IMR-90 (cell line): ENCODE measurements around the gene LRCH3. TPM values are rescaled to one million over a fixed set of nuclear protein-coding genes. Genes with fewer than 3 reads are reported as not detected.

Experiments used
- ATAC-seq: fragments of 200-7000 bp; cut with Tn5 transposase; 2 replicates; pipeline ENCODE4 v1.9.1; 2020; ENCODE audit warnings: low read depth, mild to moderate bottlenecking, moderate library complexity
- BruUV-seq: library from RNA; stranded (reverse); fragments of 400-500 nt; replicated peaks from 2 replicates; lab custom pipeline; 2021; lab: Mats Ljungman, UMichigan
- CTCF ChIA-PET: fragments of 300-600 bp; formaldehyde crosslinking; extraction: SDS; loops from one replicate; lab custom pipeline; 2021; ENCODE audit warnings: antibody characterized with exemption; lab: Yijun Ruan, JAX
- POLR2A ChIA-PET: fragments of 300-600 bp; sonication (Branson Sonifier 250); formaldehyde crosslinking; loops from one replicate; lab custom pipeline; 2022; ENCODE audit warnings: antibody characterized with exemption; ENCODE audit not compliant: unreplicated experiment; lab: Charles Lee
- DNase-seq: peaks from one replicate; pipeline ENCODE4 v3.0.0; 2013
- H2AFZ ChIP-seq: replicated peaks from 2 replicates; pipeline ENCODE3; 2013; ENCODE audit warnings: low read length, mild to moderate bottlenecking; ENCODE audit not compliant: poor library complexity
- H2AK5ac ChIP-seq: 2 replicates; pipeline ENCODE4 v1.6.1; 2013; ENCODE audit warnings: low read depth, low read length, inconsistent platforms
- H2AK9ac ChIP-seq: replicated peaks from 2 replicates; pipeline ENCODE3; 2013; ENCODE audit warnings: mild to moderate bottlenecking, low read depth, low read length, moderate library complexity; ENCODE audit not compliant: poor library complexity
- H2BK120ac ChIP-seq: 2 replicates; pipeline ENCODE4 v1.6.1; 2013; ENCODE audit warnings: low read depth, low read length, inconsistent platforms
- H2BK15ac ChIP-seq: 3 replicates; pipeline ENCODE4 v1.6.1; 2013; ENCODE audit warnings: low read depth, low read length, inconsistent platforms
- H2BK20ac ChIP-seq: 2 replicates; pipeline ENCODE4 v1.6.1; 2013; ENCODE audit warnings: low read depth, mild to moderate bottlenecking, inconsistent platforms, low read length, moderate library complexity
- H2BK5ac ChIP-seq: 2 replicates; pipeline ENCODE4 v1.6.1; 2013; ENCODE audit warnings: mild to moderate bottlenecking, low read depth, low read length, inconsistent platforms; ENCODE audit not compliant: poor library complexity, severe bottlenecking
- H3K14ac ChIP-seq: replicated peaks from 2 replicates; pipeline ENCODE4 v1.6.1; 2013; ENCODE audit warnings: low read depth, low read length, inconsistent platforms
- H3K18ac ChIP-seq: 2 replicates; pipeline ENCODE4 v1.6.1; 2013; ENCODE audit warnings: low read depth, low read length, control low read depth
- H3K23ac ChIP-seq: 2 replicates; pipeline ENCODE4 v1.6.1; 2013; ENCODE audit warnings: low read depth, low read length, inconsistent platforms
- H3K27ac ChIP-seq: 2 replicates; pipeline ENCODE4 v1.5.1; 2013; ENCODE audit warnings: mild to moderate bottlenecking, control low read depth, low read length; ENCODE audit not compliant: insufficient read depth
- H3K27me3 ChIP-seq: 2 replicates; pipeline ENCODE4 v1.6.1; 2013; ENCODE audit warnings: low read length; ENCODE audit not compliant: control insufficient read depth, insufficient read depth
- H3K36me3 ChIP-seq: 2 replicates; pipeline ENCODE4 v1.6.1; 2013; ENCODE audit warnings: low read length, mixed read lengths; ENCODE audit not compliant: control insufficient read depth, insufficient read depth
- H3K4ac ChIP-seq: 2 replicates; pipeline ENCODE4 v1.6.1; 2013; ENCODE audit warnings: low read depth, low read length, inconsistent platforms
- H3K4me1 ChIP-seq: 2 replicates; pipeline ENCODE4 v1.6.1; 2013; ENCODE audit warnings: low read length, mixed read lengths; ENCODE audit not compliant: control insufficient read depth, insufficient read depth
- H3K4me2 ChIP-seq: 2 replicates; pipeline ENCODE4 v1.6.1; 2013; ENCODE audit warnings: low read depth, mild to moderate bottlenecking, control low read depth, low read length, moderate library complexity
- H3K4me3 ChIP-seq: 2 replicates; pipeline ENCODE4 v1.5.1; 2013; ENCODE audit warnings: low read depth, mild to moderate bottlenecking, control low read depth, low read length, moderate library complexity; ENCODE audit not compliant: insufficient read depth
- H3K56ac ChIP-seq: 2 replicates; pipeline ENCODE4 v1.6.1; 2013; ENCODE audit warnings: low read length, inconsistent platforms; ENCODE audit not compliant: insufficient read depth; ENCODE audit errors: extremely low read depth
- H3K79me1 ChIP-seq, 2 experiments: 2 replicates each; pipeline ENCODE4 v1.6.1; 2013; ENCODE audit warnings: low read length in 2 of 2, inconsistent platforms in 1 of 2, low read depth in 1 of 2
- H3K9ac ChIP-seq: 2 replicates; pipeline ENCODE4 v1.6.1; 2013; ENCODE audit warnings: low read depth, low read length, control low read depth
- H3K9me1 ChIP-seq: 2 replicates; pipeline ENCODE4 v1.6.1; 2013; ENCODE audit warnings: low read length, inconsistent platforms; ENCODE audit not compliant: insufficient read depth
- H3K9me3 ChIP-seq: 2 replicates; pipeline ENCODE4 v1.6.1; 2013; ENCODE audit warnings: low read length; ENCODE audit not compliant: control insufficient read depth, insufficient read depth
- H4K20me1 ChIP-seq: 2 replicates; pipeline ENCODE4 v1.6.1; 2013; ENCODE audit warnings: low read length, inconsistent platforms; ENCODE audit not compliant: insufficient read depth
- H4K5ac ChIP-seq: 2 replicates; pipeline ENCODE4 v1.6.1; 2013; ENCODE audit warnings: mild to moderate bottlenecking, low read depth, low read length, control low read depth
- H4K8ac ChIP-seq, 2 experiments: 2 replicates each; pipeline ENCODE4 v1.6.1; 2013; ENCODE audit warnings: low read depth in 2 of 2, low read length in 2 of 2, control low read depth in 1 of 2, inconsistent platforms in 1 of 2
- H4K91ac ChIP-seq: 2 replicates; pipeline ENCODE4 v1.6.1; 2013; ENCODE audit warnings: low read depth, low read length, inconsistent platforms; ENCODE audit not compliant: insufficient read depth
- BHLHE40 ChIP-seq: fragments of 150-350 bp; IDR thresholded peaks from 2 replicates; pipeline ENCODE4 v1.6.1; 2016; ENCODE audit warnings: mild to moderate bottlenecking, low read depth, low read length
- CEBPB ChIP-seq: IDR thresholded peaks from 2 replicates; pipeline ENCODE4 v1.6.1; 2012; ENCODE audit warnings: low read depth, low read length, improper control_type of control experiment
- CHD1 ChIP-seq: IDR thresholded peaks from 2 replicates; pipeline ENCODE4 v1.6.1; 2012; ENCODE audit warnings: low read depth, low read length, improper control_type of control experiment
- NFE2L2 ChIP-seq: fragments of 150-350 bp; IDR thresholded peaks from 2 replicates; pipeline ENCODE4 v1.6.1; 2016; ENCODE audit warnings: low read depth, mild to moderate bottlenecking, low read length
- RAD21 ChIP-seq: IDR thresholded peaks from 2 replicates; pipeline ENCODE4 v1.6.1; 2012; ENCODE audit warnings: low read length, improper control_type of control experiment
- RCOR1 ChIP-seq: IDR thresholded peaks from 2 replicates; pipeline ENCODE4 v1.6.1; 2012; ENCODE audit warnings: mild to moderate bottlenecking, low read length, improper control_type of control experiment; ENCODE audit not compliant: insufficient replicate concordance
- RFX5 ChIP-seq: IDR thresholded peaks from 2 replicates; pipeline ENCODE4 v1.8.0; 2012; ENCODE audit warnings: low read depth, mild to moderate bottlenecking, low read length, moderate library complexity
- SMC3 ChIP-seq: fragments of 150-350 bp; IDR thresholded peaks from 2 replicates; pipeline ENCODE4 v1.6.1; 2016; ENCODE audit warnings: low read depth, mild to moderate bottlenecking, antibody characterized with exemption, low read length, moderate library complexity
- WGBS, 2 experiments: methylation state at CpG; one replicate each; pipeline versions ENCODE4 v1.1.5 to v1.1.7; 2013; ENCODE audit warnings: missing lambda C conversion rate in 2 of 2; ENCODE audit not compliant: insufficient read length in 1 of 2; ENCODE audit errors: extremely low coverage in 2 of 2; 5-methylcytosine and 5-hydroxymethylcytosine counted together
- dilution Hi-C: fragments of 300-500 bp; cut with HindIII; formaldehyde crosslinking; loops from one replicate; pipeline ENCODE4 v1.14.3; 2018; ENCODE audit warnings: low sequenced_read_pairs; ENCODE audit not compliant: unreplicated experiment
- in situ Hi-C: fragments of 300-500 bp; cut with MboI; formaldehyde crosslinking; loops from 3 replicates; pipeline ENCODE4 v1.14.3; 2019; ENCODE audit warnings: low sequenced_read_pairs, inconsistent platforms, mixed read lengths
- intact Hi-C: fragments of 100-400 bp; cut with micrococcal nuclease; formaldehyde crosslinking; loops from 2 replicates; pipeline ENCODE4 v1.10.0; 2022
- polyA plus RNA-seq, 3 experiments: library from polyadenylated mRNA; depleted of rRNA; stranded (reverse); fragments of >200 nt; gene quantifications; 2 replicates each; pipeline ENCODE4 v1.2.3, GENCODE V29; 2012; ENCODE audit warnings: low replicate concordance in 1 of 3
- total RNA-seq: library from RNA; depleted of rRNA; stranded (reverse); fragments of >200 nt; gene quantifications from 2 replicates; pipeline ENCODE4 v1.2.3, GENCODE V29; 2012
- TF ChIP-seq, protein P1 (sequence below): fragments of 150-350 bp; IDR thresholded peaks from 2 replicates; pipeline ENCODE4 v1.6.1; 2017; ENCODE audit warnings: mild to moderate bottlenecking, antibody characterized with exemption, low read length, low read depth
- TF ChIP-seq, protein P2 (sequence below): fragments of 150-350 bp; IDR thresholded peaks from 2 replicates; pipeline ENCODE4 v1.6.1; 2016; ENCODE audit warnings: low read depth, mild to moderate bottlenecking, low read length, moderate library complexity, borderline replicate concordance

Gene LRCH3
- total and polyA plus RNA-seq, 2 of the 4 experiments (the other 2 are of a cell fraction) = 28.5 to 40.5 TPM

DNA sequence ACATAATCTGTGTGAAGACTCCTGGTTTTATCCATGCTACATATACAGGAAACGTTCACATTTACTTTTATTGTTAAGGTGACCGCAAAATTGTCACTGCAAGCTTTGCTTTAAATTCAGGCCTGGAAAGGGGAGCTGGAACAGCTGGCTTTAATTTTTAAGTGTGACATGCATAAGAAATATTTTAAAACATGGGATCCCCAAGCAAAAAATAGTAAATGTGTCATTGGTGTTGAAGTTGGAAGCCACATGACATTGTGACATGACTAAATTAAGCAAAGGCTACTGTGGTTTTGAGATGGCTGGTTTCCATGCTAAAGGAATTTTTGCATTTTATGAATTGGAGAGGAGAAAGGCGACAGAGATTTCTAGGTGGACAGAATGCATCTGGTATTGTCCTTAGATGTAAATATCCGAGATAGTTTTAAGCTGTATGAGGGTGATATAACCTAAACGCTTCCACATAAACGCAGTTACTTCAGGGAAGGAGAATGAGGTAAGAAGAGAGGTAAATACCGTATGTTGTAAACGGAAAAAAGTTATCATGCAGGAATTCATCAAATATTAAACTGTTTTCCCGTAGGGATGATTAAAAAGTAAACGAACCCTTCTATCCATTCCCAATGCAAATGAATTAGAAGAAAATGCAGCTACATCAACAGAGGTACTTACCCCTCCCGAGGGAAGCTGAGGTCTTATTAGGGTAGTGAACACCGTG is 42.3 kb upstream of the LRCH3 start:
- H4K91ac ChIP-seq = peak overlapping the region; percentile 67
- peak overlapping the region; percentile 72 for H3K18ac ChIP-seq
- H2BK5ac ChIP-seq = peak overlapping the region; percentile 80
- no TSS peak for BruUV-seq
- WGBS, 2 experiments = no CpG with 5 or more reads among the region's 12 CpGs
- H3K4me2 ChIP-seq = peak overlapping the region; percentile 99
- CTCF ChIA-PET = interaction anchor here (0.5 to 0.7 kb wide), 4 partner anchors 34 to 184 kb away, joined by 3 to 7 read pairs (median 3); no protein-coding TSS in a partner anchor
- H3K23ac ChIP-seq = peak overlapping the region; percentile 98
- H3K4me1 ChIP-seq = peaks cover 2% of the 10 kb centered on the region
- peak overlapping the region; percentile 56; the same call in 1 of the 2 replicates for H3K56ac ChIP-seq
- dilution Hi-C loops (no loop called here), in situ Hi-C loops (no loop called here), intact Hi-C loops (loop anchor here (1.0 kb wide), 1 partner anchor 11 kb away; no protein-coding TSS in a partner anchor)
- peak overlapping the region; percentile 89 for H3K4me3 ChIP-seq
- H3K9me1 ChIP-seq = peaks cover 3% of the 10 kb centered on the region; the same call in 1 of the 2 replicates
- peak overlapping the region; percentile 24; the same call in 1 of the 2 replicates for H2BK20ac ChIP-seq
- no peak for ATAC-seq
- H4K20me1 ChIP-seq = peaks cover 35% of the 10 kb centered on the region
- H3K9ac ChIP-seq = peak overlapping the region; percentile 88
- no peaks in the 10 kb centered on the region for H3K9me3 ChIP-seq
- H2AK9ac ChIP-seq = peak overlapping the region; percentile 85
- peak overlapping the region; percentile 45 to 70; a peak in 3 of 4 replicates for H4K8ac ChIP-seq
- 0 out of 2 replicates have a peak, but pooled peaks have one; percentile 30 for TF ChIP-seq CEBPB
- TF ChIP-seq RCOR1 = no peak
- no peak for TF ChIP-seq BHLHE40
- TF ChIP-seq RFX5 = no peak
- no peak for TF ChIP-seq RAD21
- TF ChIP-seq, protein P1, sequence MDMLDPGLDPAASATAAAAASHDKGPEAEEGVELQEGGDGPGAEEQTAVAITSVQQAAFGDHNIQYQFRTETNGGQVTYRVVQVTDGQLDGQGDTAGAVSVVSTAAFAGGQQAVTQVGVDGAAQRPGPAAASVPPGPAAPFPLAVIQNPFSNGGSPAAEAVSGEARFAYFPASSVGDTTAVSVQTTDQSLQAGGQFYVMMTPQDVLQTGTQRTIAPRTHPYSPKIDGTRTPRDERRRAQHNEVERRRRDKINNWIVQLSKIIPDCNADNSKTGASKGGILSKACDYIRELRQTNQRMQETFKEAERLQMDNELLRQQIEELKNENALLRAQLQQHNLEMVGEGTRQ = no peak
- TF ChIP-seq CHD1 = 0 out of 2 replicates have a peak, but pooled peaks have one; percentile 55
- no peak for TF ChIP-seq NFE2L2
- TF ChIP-seq, protein P2, sequence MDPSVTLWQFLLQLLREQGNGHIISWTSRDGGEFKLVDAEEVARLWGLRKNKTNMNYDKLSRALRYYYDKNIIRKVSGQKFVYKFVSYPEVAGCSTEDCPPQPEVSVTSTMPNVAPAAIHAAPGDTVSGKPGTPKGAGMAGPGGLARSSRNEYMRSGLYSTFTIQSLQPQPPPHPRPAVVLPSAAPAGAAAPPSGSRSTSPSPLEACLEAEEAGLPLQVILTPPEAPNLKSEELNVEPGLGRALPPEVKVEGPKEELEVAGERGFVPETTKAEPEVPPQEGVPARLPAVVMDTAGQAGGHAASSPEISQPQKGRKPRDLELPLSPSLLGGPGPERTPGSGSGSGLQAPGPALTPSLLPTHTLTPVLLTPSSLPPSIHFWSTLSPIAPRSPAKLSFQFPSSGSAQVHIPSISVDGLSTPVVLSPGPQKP = no peak
- TF ChIP-seq SMC3 = no peak
- POLR2A ChIA-PET = no interaction called here
- peak overlapping the region; percentile 77 for H3K14ac ChIP-seq
- H2BK120ac ChIP-seq = peak overlapping the region; percentile 75
- H3K27ac ChIP-seq = peak overlapping the region; percentile 85
- peak; percentile 43 for DNase-seq
- H4K5ac ChIP-seq = peak overlapping the region; percentile 75; the same call in 1 of the 2 replicates
- H2AFZ ChIP-seq = peak overlapping the region; percentile 100
- peaks cover 7 to 17% of the 10 kb centered on the region in 2 experiments; a peak in 3 of 4 replicates for H3K79me1 ChIP-seq
- peak overlapping the region; percentile 23; the same call in 1 of the 2 replicates for H2AK5ac ChIP-seq
- H3K4ac ChIP-seq = peak overlapping the region; percentile 90
- no peaks in the 10 kb centered on the region for H3K27me3 ChIP-seq
- peak overlapping the region; percentile 92; the same call in 2 of the 3 replicates for H2BK15ac ChIP-seq
- H3K36me3 ChIP-seq = no peaks in the 10 kb centered on the region
